OCI-LY7 (cell line): ENCODE data around the gene NFATC2. TPM values are rescaled to one million over a fixed set of nuclear protein-coding genes. Genes with fewer than 3 reads are reported as not detected.

Experiments
- BruUV-seq: library from RNA; stranded (reverse); fragments of 400-500 nt; replicated peaks from 2 replicates; lab custom pipeline; 2021; lab: Mats Ljungman, UMichigan
- CTCF ChIA-PET: fragments of 300-600 bp; sonication (Branson Sonifier 250); formaldehyde crosslinking; loops from one replicate; lab custom pipeline; 2022; ENCODE audit warnings: antibody characterized with exemption; ENCODE audit not compliant: unreplicated experiment; lab: Charles Lee
- POLR2A ChIA-PET: fragments of 300-600 bp; sonication (Branson Sonifier 250); formaldehyde crosslinking; loops from one replicate; lab custom pipeline; 2022; ENCODE audit warnings: antibody characterized with exemption; lab: Charles Lee
- DNase-seq: peaks from one replicate; pipeline ENCODE4 v3.0.0-alpha.2; 2015; ENCODE audit warnings: low spot score
- H2AFZ ChIP-seq: fragments of 200-600 bp; sonication (generic), shearing (Covaris generic); 2 replicates; pipeline ENCODE4 v1.6.1; 2014; ENCODE audit warnings: mild to moderate bottlenecking, antibody characterized with exemption, low read length, moderate library complexity
- H3K27ac ChIP-seq: fragments of 200-600 bp; sonication (generic); 2 replicates; pipeline ENCODE4 v1.5.1; 2014; ENCODE audit warnings: mixed run types, low read depth, mild to moderate bottlenecking, moderate library complexity, low read length, inconsistent platforms; ENCODE audit not compliant: poor library complexity, severe bottlenecking
- H3K36me3 ChIP-seq: fragments of 200-600 bp; sonication (generic); 2 replicates; pipeline ENCODE4 v1.6.1; 2014; ENCODE audit warnings: mild to moderate bottlenecking, antibody characterized with exemption, low read length, moderate library complexity, mixed read lengths; ENCODE audit not compliant: insufficient read depth
- H3K4me1 ChIP-seq: fragments of 200-600 bp; sonication (generic); 2 replicates; pipeline ENCODE4 v1.5.1; 2014; ENCODE audit warnings: mild to moderate bottlenecking, low read length; ENCODE audit not compliant: insufficient read depth, poor library complexity, severe bottlenecking
- H3K4me2 ChIP-seq: fragments of 200-600 bp; sonication (generic); 2 replicates; pipeline ENCODE4 v1.6.1; 2014; ENCODE audit warnings: mild to moderate bottlenecking, low read length
- H3K4me3 ChIP-seq: fragments of 200-600 bp; sonication (generic); 2 replicates; pipeline ENCODE4 v1.5.1; 2014; ENCODE audit warnings: mild to moderate bottlenecking, low read depth, low read length; ENCODE audit not compliant: poor library complexity, severe bottlenecking
- H3K79me2 ChIP-seq: fragments of 200-600 bp; sonication (generic); 2 replicates; pipeline ENCODE4 v1.6.1; 2016; ENCODE audit warnings: low read depth, mild to moderate bottlenecking, low read length, moderate library complexity, mixed read lengths; ENCODE audit not compliant: insufficient read depth
- H3K9me2 ChIP-seq: fragments of 200-600 bp; sonication (generic); 2 replicates; pipeline ENCODE4 v1.6.1; 2016; ENCODE audit warnings: mild to moderate bottlenecking, low read length, mixed read lengths; ENCODE audit not compliant: insufficient read depth
- H3K9me3 ChIP-seq: fragments of 200-600 bp; sonication (generic); 2 replicates; pipeline ENCODE4 v1.6.1; 2014; ENCODE audit warnings: mild to moderate bottlenecking, mixed run types, low read length, mixed read lengths
- H4K20me1 ChIP-seq: fragments of 200-600 bp; sonication (generic); 2 replicates; pipeline ENCODE4 v1.6.1; 2014; ENCODE audit warnings: mild to moderate bottlenecking, antibody characterized with exemption, low read length, moderate library complexity, mixed read lengths; ENCODE audit not compliant: insufficient read depth
- CTCF ChIP-seq: fragments of 200-600 bp; sonication (generic); conservative IDR thresholded peaks from 2 replicates; pipeline ENCODE4 v1.5.1; 2014; ENCODE audit warnings: mild to moderate bottlenecking, antibody characterized with exemption, low read length, moderate library complexity, mixed read lengths
- EZH2phosphoT487 ChIP-seq: fragments of 200-600 bp; sonication (generic); IDR thresholded peaks from 2 replicates; pipeline ENCODE4 v1.6.1; 2018; ENCODE audit warnings: low read depth, borderline replicate concordance, mild to moderate bottlenecking, mixed run types, antibody characterized with exemption, low read length, moderate library complexity, mixed read lengths
- intact Hi-C: fragments of 100-400 bp; cut with micrococcal nuclease; formaldehyde crosslinking; loops from one replicate; pipeline ENCODE4 v1.10.0; 2022; ENCODE audit not compliant: unreplicated experiment
- total RNA-seq, 2 experiments: library from RNA; depleted of rRNA in 1 of 2; stranded (reverse); fragments of >200 nt in 1 of 2; shearing (Covaris generic) in 1 of 2; gene quantifications; 2 replicates each; pipeline ENCODE4 v1.2.3, GENCODE V29; 2014 to 2022

NFATC2 gene
- total RNA-seq, 2 experiments from 2014 or later, result 12.5 to 43.8 TPM

- Histone ChIP-seq H3K9me3 (no peaks in the 10 kb centered on the region), H3K9me2 (no peaks in the 10 kb centered on the region), H3K4me1 (peaks cover 58% of the 10 kb centered on the region), H4K20me1 (no peaks in the 10 kb centered on the region), H3K79me2 (peaks cover 15% of the 10 kb centered on the region; the same call in 1 of the 2 replicates), H3K4me2 (no peak overlapping the region; the same call in 1 of the 2 replicates), H3K36me3 (peaks cover 84% of the 10 kb centered on the region), H2AFZ (no peak overlapping the region), H3K4me3 (no peak overlapping the region), H3K27ac (peak overlapping the region; percentile 89)
- CTCF ChIA-PET, result no interaction called here
- intact Hi-C loops, result no loop called here
- no peak for DNase-seq
- BruUV-seq, result no TSS peak
- POLR2A ChIA-PET, result interaction anchor here (0.6 to 4.5 kb wide), 5 partner anchors 9 to 509 kb away, joined by 3 to 32 read pairs (median 3); no protein-coding TSS in a partner anchor
- no peak for TF ChIP-seq CTCF
- no peak for TF ChIP-seq EZH2phosphoT487
Measured at GRCh38 chr20:51399006-51399890, 143.3 kb downstream of the NFATC2 start.

- peak overlapping the region; percentile 89 for H3K27ac ChIP-seq
- no peak overlapping the region for H3K4me2 ChIP-seq
Measured at GRCh38 chr20:51398552-51398951, 144.0 kb downstream of the NFATC2 start.

More at GRCh38 chr20:51398552-51398951, 144.0 kb downstream of the NFATC2 start:
- H4K20me1 ChIP-seq, result no peaks in the 10 kb centered on the region
- no peak for DNase-seq
- TF ChIP-seq EZH2phosphoT487 (no peak), CTCF (no peak)
- peaks cover 15% of the 10 kb centered on the region; the same call in 1 of the 2 replicates for H3K79me2 ChIP-seq
- H3K36me3 ChIP-seq, result peaks cover 83% of the 10 kb centered on the region
- BruUV-seq, result no TSS peak
- ChIA-PET CTCF (no interaction called here), POLR2A (interaction anchor here (4.5 kb wide), 2 partner anchors 9 to 12 kb away, joined by 23 to 32 read pairs; no protein-coding TSS in a partner anchor)
- peaks cover 51% of the 10 kb centered on the region for H3K4me1 ChIP-seq
- no peaks in the 10 kb centered on the region for H3K9me3 ChIP-seq
- H3K9me2 ChIP-seq, result no peaks in the 10 kb centered on the region
- H2AFZ ChIP-seq, result no peak overlapping the region
- intact Hi-C loops, result no loop called here
- no peak overlapping the region for H3K4me3 ChIP-seq
